ENCODE results near the gene DCLRE1A.

DNA sequence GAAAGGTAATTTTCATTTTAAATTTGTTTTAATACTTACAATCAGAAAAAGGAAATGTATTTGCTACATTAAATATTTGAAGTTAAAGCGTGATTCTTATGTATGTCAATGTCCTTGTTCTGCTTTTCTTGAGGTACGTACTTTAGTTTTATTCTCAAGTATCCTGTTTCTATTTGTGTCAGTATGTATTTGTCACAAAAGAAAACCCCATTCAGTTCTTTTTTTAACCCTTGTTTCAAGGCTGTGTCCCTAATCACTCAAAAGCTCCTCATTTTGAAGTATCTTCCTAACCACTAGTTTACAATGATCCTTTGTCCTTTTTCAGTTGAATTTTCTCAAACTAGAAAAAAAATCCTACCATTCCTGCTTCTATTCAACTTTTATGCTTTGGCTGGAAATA, 25.8 kb upstream of the DCLRE1A start:
- TF ChIP-seq, protein P1, sequence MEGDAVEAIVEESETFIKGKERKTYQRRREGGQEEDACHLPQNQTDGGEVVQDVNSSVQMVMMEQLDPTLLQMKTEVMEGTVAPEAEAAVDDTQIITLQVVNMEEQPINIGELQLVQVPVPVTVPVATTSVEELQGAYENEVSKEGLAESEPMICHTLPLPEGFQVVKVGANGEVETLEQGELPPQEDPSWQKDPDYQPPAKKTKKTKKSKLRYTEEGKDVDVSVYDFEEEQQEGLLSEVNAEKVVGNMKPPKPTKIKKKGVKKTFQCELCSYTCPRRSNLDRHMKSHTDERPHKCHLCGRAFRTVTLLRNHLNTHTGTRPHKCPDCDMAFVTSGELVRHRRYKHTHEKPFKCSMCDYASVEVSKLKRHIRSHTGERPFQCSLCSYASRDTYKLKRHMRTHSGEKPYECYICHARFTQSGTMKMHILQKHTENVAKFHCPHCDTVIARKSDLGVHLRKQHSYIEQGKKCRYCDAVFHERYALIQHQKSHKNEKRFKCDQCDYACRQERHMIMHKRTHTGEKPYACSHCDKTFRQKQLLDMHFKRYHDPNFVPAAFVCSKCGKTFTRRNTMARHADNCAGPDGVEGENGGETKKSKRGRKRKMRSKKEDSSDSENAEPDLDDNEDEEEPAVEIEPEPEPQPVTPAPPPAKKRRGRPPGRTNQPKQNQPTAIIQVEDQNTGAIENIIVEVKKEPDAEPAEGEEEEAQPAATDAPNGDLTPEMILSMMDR (IDR thresholded peaks at IDR 0.05): no peak
- TF ChIP-seq POLR2A (IDR thresholded peaks at IDR 0.05): no peak

Data from breast epithelium (tissue), 3 donors.